Measurements from ENCODE around the gene SIRT3.
A peak's percentile ranks its signal among the peaks of the same experiment; 100 is the strongest.
"Not testable (repeated sequence)": the region's sequence is repeated elsewhere in the genome, so short reads cannot be mapped to it uniquely, and the experiment has no call there.

SIRT3 gene

DNA sequence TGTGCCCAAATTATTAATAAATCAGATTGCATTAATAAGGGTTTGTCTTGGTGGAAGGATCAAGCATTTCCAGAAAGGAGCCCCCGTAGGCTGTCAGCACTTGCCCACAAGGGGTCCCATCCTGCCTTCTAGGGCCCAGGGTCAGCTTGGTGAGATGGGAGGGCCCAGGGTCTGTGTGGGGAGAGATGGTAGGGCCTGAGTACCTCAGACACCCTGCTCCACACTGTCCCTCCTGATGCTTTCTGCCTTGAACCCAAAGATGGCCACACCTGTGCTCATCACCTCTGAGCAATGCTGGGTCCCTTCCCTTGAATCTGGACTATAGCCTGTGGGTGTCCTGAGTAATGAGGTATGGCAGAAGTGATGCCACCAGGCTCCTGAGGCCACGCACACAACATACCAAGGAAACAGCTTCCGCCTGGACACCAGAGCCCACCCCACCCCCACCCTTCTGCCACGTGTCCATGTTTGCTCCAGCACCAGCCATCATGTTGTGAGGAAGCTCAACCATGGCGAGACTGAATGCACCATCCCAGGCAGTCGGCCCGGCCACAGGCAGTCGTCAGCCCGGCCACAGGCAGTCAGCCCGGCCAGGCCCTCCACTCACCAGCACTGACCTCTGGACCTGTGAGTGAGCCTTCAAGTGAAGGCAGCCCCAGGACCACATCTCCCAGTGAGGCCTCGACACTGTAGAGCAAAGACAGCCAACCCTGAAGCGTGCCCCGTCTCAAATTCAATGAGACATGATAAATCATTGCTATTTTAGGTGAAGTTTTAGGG is 35.7 kb downstream of the SIRT3 start:
- DNase-seq, result peak; percentile 3

DNA sequence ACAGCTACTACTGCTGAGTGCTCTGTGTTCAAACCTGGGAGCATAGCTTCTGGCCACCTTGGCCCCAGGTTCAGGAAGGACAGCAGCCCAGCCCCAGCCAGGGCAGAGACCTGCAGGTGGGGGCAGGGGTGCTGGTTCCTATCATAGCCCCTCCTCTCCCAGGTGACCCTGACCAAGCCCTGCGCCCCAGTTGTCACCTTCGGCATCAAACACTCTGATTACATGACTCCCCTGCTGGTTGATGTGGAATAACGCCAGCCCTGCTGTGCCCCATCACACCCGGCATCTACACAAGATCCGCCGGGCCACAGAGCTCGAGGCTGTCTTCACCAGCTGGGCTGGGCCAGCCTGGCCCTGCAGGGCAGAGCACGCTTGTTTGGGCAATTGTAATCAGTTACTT is 36.4 kb downstream of the SIRT3 start:
- peak; percentile 2 for DNase-seq

DNA sequence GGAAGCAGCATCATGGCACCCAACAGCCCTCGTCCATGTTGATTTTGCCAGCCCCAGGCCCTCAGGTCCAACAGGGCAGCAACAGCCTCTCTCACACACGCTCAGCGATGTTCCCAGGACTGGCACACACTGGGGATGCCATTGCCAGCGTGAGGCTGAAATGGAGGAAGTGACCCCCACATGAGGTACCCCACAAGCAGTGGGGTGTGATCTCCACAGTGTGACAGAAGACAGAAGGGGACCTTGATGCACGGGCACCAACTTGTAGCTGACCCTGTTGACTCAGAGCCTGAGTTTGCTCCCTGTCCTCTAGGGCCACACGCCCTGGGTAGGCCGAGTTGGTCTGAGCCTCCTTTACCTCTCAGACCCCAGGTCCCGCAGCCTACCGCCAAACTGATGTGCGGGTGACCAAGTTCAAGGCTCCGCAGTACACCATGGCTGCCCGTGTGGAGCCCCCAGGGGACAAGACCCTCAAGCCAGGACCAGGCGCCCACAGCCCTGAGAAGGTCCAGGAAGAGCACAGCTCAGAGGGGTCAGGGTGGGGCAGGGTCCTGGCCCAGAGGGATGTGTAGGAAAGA is 37.0 kb downstream of the SIRT3 start:
- peak; percentile 2 for DNase-seq

DNA sequence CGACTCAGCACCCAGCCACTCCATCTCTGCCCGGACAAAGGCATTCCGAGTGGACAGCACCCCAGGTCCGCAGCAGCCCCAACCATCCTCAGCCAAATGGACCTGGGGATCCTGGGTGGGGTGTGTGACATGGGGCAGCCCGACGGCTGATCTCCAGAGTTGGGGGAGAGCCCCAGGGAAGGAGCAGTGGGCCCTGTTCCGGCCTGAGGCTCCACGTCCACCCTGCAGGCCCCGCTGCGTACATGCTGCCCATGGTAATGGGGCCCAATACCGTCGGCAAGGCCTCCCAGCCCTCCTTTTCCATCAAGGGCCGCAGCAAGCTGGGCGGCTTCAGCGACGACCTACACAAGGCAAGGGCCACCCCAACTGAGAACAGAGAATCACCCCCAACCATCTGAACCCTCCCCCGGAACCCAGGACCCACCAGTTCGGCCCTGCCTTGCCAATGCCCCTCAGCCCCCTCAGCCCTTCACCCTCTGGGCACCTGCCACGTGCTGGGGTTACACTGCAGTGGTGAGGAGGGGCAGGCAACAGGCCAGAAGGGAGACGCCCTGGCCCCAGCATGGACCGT is 37.8 kb downstream of the SIRT3 start:
- DNase-seq, result no peak

DNA sequence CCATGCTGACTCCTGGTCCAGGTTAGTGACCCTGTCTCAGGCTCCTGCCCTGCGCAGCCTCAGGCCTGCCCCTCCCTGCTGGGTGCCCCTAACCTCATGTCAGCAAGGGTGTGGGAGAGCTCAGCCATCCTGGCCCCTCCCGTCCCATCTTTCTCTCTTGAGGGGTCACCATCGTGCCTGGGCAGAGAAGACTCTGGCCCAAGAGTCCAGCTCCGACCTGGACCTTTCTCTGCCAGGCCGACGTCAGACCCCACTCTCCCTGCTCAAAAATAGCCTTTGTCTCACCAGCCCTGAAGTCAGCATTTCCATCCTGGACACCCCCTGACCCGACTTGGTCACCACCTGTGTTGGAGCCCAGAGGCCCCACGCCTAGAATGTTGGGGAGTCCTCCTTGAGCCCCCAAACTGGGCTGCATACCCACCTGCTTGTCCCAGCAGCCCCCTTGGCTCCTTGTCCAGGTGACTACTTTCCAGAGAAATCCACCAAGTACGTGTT is 38.4 kb downstream of the SIRT3 start:
- DNase-seq, result peak; percentile 2

DNA sequence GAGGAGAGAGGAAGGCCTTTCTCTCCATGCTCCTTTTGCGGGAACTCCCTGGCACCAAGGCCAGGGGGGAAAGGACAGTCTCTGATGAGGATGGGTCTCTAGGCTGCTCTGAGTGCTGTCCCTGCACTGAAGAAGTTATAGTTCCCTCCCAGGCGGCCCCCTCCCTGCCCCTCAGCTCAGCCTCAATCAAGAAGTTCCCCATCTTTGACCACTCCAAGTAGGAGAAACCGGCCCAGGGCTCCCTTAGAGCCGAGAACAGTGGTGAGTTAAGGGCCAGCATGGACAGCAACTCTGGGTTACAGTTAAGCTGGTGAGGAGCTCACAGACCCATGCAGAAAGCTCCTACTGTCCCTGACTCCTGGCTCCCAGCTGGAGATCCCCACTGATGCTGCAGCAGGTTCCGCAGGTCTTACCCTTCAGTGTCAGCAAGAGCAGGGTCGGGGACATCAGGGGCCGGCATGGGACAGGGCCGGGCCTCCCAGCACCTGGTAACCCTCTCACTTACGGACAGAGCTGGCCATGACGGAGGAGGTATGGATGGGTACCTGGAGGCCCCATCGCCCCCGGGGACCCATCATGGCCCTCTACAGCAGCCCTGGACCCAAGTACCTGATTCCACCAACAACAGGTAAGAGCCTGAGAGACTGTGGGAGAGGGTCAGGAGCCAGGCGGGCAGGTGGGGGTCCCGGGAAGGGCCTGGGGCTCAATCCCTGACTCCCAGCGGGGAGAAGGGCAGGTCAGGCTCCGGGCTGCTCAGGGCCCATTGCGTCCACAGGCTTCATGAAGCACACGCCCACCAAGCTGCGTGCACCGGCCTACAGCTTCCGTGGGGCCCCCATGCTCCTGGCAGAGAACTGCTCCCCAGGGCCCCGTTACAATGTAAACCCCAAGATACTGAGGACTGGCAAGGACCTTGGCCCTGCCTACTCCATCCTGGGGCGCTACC is 39.1 kb downstream of the SIRT3 start:
- DNase-seq, result peak; percentile 2

DNA sequence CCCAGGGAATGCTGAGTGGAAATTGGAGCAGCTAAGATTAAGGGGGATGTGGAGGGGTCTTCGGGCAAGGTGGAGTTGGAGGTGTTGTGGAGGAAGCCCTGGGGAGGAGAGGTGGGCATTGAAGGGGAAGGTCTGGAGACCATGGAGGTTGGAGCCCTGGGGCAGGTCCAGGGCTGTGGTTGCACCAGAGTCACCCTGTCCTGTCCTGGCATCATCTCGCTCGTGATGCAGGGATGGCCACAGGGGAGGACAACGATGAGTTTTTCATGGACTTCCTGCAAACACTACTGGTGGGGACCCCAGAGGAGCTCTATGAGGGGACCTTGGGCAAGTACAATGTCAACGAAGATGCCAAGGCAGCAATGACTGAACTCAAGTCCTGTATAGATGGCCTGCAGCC is 42.7 kb downstream of the SIRT3 start:
- DNase-seq, result not testable (repeated sequence)

DNA sequence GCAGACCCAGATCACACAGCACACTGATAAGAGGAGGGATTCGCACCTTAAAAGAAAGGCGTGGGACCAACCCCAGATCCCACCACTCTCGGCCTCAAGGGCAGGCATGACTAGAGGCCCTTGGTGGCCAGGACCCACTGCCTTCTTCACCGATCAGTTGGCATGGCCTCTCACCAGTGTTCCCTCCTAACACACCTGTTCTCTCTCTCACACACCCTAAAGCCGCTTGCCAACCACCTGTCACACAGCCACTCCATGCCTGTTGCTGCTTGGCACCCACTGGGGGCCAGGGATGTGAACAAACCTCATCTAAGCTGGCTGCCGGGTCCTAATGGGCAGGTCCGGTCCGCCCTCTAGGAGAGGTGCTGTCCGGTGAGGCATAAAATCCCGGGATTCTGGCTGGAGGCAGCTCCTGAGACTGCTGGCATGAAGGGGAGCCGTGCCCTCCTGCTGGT is 43.4 kb downstream of the SIRT3 start, which contains the start of gene SCGB1C1:
Gene SCGB1C1 (plus strand): TSS at position 405 of the 455 bp plus-strand sequence. CDS start 22 bp downstream, at position 427.
- DNase-seq, result not testable (repeated sequence)

DNA sequence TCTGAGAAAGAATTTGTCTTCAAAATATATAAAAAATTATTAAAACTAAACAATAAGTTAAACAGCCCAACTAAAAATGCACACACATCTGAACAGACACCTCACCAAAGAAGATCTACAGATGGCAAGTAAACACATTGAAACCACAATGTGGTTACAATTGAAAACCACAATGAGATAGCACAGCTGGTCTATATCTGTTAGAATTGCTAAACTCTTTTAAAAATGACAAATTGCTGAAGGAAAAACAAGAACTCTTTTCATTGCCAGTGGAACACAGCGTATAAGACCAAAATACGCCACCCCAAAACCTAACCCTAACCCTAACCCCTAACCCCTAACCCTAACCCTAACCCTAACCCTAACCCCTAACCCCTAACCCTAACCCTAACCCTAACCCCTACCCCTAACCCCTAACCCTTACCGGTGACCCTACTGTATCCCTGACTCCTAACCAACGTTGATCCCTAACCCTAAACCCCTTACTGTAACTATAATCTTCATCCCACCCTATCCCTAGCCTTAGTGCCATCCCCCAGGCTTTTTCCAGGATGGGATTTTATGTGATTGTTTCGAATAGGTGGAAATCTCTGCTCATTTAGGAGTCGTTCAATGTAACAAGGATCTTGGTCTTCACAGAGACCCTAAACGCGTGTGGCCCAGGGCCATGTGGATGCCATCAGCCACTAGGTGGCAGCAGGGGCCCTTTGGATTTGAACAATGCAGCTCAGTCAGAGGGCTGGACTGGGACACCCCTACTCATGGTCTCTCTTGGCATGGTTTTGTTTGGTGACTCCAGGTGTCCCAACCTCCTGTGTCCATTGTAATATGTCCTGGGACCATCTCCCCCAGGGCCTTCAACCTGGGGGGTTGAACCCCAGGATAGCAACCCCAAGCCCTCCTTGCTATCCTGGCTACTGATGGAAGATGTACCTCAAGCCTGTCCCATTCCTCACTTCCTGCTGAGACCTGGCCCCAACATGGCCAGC is 44.4 kb downstream of the SIRT3 start:
- peak; percentile 47 for DNase-seq

DNA sequence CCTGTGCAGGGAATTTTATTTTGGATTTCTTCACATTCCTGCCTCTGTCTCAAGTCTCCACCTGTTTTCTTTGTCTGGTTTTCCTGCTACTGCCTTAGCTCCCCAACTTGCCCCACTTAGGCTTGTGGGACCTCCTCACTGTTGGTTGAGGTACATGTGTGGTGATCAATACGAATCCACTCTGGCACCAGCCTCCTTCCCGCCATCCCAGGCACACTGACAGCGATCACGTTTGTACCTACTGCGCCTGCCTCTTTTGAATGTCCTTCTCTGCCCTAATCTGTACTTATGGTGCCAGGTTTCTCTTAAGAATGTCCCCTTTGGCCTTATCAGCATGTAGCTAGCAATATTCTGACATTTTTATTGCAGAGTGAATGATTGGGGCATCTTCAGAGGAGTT is 45.6 kb downstream of the SIRT3 start:
- not testable (repeated sequence) for DNase-seq

DNA sequence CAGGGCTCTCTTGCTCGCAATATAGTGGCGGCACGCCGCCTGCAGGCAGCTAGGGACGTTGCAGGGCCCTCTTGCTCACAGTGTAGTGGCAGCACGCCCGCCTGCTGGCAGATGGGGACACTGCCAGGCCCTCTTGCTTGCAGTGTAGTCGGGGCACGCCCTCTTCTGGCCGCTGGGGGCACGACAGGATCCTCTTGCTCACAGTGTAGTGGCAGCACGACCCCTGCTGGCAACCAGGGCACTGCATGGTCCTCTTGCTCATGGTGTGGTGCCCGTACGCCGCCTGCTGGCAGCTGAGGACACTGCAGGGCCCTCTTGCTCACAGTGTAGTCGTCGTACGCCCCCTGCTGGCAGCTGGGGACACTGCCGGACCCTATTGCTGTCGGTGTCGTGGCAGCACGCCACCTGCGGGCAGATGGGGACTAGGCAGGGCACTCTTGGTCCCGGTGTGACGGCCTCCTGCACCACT is 46.3 kb downstream of the SIRT3 start:
- peak; percentile 46 for DNase-seq

DNA sequence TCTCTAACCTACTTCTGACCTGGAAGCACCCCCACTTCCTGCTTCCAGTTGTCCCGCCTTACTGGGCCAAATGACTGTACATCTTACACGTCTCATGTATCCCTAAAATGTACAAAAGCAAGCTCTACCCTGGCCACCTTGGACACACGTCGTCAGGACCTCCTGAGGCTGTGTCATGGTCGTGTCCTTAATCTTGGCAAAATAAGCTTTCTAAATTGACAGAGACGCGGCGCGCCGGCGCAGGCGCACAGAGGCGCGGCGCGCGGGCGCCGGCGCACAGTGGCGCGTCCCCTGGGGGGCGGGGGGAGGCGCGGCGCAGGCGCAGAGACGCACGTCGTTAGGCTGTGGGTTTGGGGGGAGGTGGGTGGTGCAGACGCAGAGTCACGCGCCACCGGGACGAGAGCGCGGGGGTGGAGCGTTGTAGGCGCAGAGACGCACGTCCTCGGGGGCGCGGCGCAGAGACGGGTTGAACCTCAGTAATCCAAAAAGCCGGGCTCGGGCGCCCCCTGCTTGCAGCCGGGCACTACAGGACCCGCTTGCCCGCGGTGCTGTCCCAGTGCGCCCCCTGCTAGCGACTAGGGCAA is 46.9 kb downstream of the SIRT3 start:
- not testable (repeated sequence) for DNase-seq

DNA sequence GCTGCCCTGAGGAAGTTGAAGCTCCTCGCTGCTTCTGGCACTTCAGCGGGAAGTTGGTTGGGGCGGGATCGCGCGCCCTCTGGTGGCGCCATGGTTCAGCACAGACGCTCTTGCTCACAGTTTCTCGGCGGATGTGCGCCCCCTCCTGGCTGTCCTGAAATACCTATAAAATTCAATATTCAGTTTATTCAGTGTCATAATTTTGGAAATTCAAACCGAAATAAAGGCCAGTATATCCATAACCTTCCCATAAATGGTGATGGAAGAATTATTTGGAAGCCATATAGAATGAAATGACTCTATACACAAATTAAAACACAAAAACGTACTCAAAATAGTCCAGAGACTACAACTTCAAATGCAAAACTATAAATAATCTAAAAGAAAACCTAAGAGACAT is 55.9 kb downstream of the SIRT3 start:
- not testable (repeated sequence) for DNase-seq
